Activated CD8-positive, alpha-beta memory T cell treated with anti-CD3 and anti-CD28 coated beads, Interleukin-2, amount 50 U/mL, for 4 hours (primary cell): ENCODE data around the gene GNAI1.
A peak's percentile ranks its signal among the peaks of the same experiment; 100 is the strongest.
"Not testable (repeated sequence)": the region's sequence is repeated elsewhere in the genome, so short reads cannot be mapped to it uniquely, and the experiment has no call there.

Experiments used
- DNase-seq: peaks from one replicate; pipeline ENCODE4 v3.0.0-alpha.2; 2020

GNAI1 gene

GRCh38 chr7:80133361-80134114 is 1.1 kb upstream of the GNAI1 start:
- no peak for DNase-seq

- no peak for DNase-seq
These were observed 506 bp upstream of the GNAI1 start for GRCh38 chr7:80134115-80134535.

GRCh38 chr7:80135309-80136104 is 876 bp downstream of the GNAI1 start:
- DNase-seq = no peak

GRCh38 chr7:80136261-80137055 is 1.8 kb downstream of the GNAI1 start:
- no peak for DNase-seq

GRCh38 chr7:80137410-80137809 is 2.8 kb downstream of the GNAI1 start:
- no peak for DNase-seq

- DNase-seq = no peak
These were observed 4.6 kb downstream of the GNAI1 start for GRCh38 chr7:80139236-80139635.

GRCh38 chr7:80140388-80140787 is 5.8 kb downstream of the GNAI1 start:
- DNase-seq = no peak

- no peak for DNase-seq
These were observed 6.7 kb downstream of the GNAI1 start for GRCh38 chr7:80141376-80141775.

- no peak for DNase-seq
These were observed 8.4 kb downstream of the GNAI1 start for GRCh38 chr7:80142853-80143580.

GRCh38 chr7:80145780-80146422 is 11.3 kb downstream of the GNAI1 start:
- no peak for DNase-seq

GRCh38 chr7:80146545-80147182 is 12.0 kb downstream of the GNAI1 start:
- no peak for DNase-seq

- no peak for DNase-seq
These were observed 13.1 kb downstream of the GNAI1 start for GRCh38 chr7:80147543-80148391.

GRCh38 chr7:80150611-80151273 is 16.1 kb downstream of the GNAI1 start:
- no peak for DNase-seq

GRCh38 chr7:80151274-80151665 is 16.6 kb downstream of the GNAI1 start:
- DNase-seq = peak; percentile 28

- DNase-seq = no peak
These were observed 18.8 kb downstream of the GNAI1 start for GRCh38 chr7:80153446-80153845.

GRCh38 chr7:80154656-80155333 is 20.2 kb downstream of the GNAI1 start:
- no peak for DNase-seq

- DNase-seq = no peak
These were observed 20.7 kb downstream of the GNAI1 start for GRCh38 chr7:80155374-80155773.

- DNase-seq = not testable (repeated sequence)
These were observed 23.1 kb downstream of the GNAI1 start for GRCh38 chr7:80157770-80158169.

GRCh38 chr7:80159802-80160201 is 25.2 kb downstream of the GNAI1 start:
- no peak for DNase-seq

- no peak for DNase-seq
These were observed 26.8 kb downstream of the GNAI1 start for GRCh38 chr7:80161466-80161865.
